ENCODE data around the gene B4GALT4. TPM values are rescaled to one million over a fixed set of nuclear protein-coding genes. Genes with fewer than 3 reads are reported as not detected.

B4GALT4 gene, protein sequence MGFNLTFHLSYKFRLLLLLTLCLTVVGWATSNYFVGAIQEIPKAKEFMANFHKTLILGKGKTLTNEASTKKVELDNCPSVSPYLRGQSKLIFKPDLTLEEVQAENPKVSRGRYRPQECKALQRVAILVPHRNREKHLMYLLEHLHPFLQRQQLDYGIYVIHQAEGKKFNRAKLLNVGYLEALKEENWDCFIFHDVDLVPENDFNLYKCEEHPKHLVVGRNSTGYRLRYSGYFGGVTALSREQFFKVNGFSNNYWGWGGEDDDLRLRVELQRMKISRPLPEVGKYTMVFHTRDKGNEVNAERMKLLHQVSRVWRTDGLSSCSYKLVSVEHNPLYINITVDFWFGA
- total RNA-seq (34.0 and 36.3 TPM in 2 replicates), polyA plus RNA-seq (45.4 and 51.0 TPM in 2 replicates)

DNA sequence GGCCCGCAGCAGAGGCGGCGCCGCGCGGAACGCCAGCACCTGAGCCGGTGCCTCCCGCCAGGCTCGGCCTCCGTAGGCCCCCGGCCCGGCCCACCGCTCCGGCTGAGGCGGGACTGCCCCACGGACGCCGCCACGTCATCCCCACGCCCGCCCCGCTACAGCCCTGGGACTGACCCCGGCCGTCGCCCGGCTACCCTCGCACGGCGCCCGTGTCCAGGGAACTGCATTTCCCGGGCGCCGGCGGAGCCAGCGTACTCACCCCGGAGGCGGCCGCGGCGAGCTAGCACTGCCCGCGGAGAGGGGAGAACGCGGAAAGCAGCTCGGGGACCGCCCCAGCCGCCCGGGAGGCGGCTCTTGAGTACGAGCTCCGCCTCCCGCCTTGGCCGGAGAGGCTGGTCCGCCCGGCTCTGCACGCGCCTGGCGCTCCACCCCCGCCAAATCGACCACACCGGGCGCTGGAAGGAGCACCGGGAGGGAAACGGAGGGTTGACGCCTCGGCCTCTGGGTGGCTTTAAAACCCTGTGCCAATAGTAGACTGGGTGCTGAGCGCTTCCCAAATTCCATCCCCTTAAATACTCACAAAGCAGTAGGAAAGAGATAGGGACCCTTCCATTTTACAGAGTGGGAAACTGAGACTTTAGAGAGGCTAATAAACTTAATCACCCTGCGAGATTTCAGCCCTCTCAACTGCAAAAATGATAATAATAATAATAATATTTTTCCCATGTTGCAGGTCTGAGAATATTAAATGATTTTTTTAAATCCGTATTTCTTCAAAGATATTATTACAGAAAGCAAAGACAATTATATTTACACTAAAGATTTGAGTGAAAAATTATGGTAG is at the start of gene B4GALT4:
Gene B4GALT4 (minus strand): TSS at position 288 of the 844 bp plus-strand sequence. CDS start 10,779 bp downstream, outside the sequence.
- no peaks in the 10 kb centered on the region for H3K9me3 ChIP-seq (ENCODE audit: low read depth)
- peaks cover 11% of the 10 kb centered on the region for H3K36me3 ChIP-seq
- peak within 1 kb of the TSS; percentile 60 for H3K4me3 ChIP-seq
- H3K27ac ChIP-seq = peak within 1 kb of the TSS; percentile 95
- TF ChIP-seq, protein P1, sequence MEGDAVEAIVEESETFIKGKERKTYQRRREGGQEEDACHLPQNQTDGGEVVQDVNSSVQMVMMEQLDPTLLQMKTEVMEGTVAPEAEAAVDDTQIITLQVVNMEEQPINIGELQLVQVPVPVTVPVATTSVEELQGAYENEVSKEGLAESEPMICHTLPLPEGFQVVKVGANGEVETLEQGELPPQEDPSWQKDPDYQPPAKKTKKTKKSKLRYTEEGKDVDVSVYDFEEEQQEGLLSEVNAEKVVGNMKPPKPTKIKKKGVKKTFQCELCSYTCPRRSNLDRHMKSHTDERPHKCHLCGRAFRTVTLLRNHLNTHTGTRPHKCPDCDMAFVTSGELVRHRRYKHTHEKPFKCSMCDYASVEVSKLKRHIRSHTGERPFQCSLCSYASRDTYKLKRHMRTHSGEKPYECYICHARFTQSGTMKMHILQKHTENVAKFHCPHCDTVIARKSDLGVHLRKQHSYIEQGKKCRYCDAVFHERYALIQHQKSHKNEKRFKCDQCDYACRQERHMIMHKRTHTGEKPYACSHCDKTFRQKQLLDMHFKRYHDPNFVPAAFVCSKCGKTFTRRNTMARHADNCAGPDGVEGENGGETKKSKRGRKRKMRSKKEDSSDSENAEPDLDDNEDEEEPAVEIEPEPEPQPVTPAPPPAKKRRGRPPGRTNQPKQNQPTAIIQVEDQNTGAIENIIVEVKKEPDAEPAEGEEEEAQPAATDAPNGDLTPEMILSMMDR (IDR thresholded peaks at IDR 0.05; ENCODE audit: low read depth, low read length) = no peak
- H3K27me3 ChIP-seq = no peaks in the 10 kb centered on the region
- peak; percentile 92 to 95 for DNase-seq (ENCODE audit: low read depth in 1 of 2, low spot score in 1 of 2)
- peaks cover 16% of the 10 kb centered on the region for H3K4me1 ChIP-seq (ENCODE audit: low read depth)

DNA sequence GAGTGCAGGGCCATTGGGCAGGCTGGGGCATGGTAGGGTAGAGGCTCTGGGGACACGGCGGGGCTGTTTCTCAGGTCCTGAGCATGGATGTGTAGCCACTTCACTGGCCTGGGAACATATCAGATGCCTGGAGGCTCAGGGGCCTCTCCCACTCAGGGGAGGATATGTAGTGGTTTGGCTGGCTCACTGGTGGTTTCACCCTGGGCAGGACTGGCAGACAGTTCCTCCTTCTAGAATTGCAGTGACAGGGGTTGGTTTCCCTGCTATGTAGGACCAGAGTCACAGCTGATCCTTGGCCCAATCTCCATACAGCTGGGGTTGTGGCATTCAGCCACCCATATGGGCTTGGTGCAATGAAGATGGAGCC is 48.7 kb upstream of the B4GALT4 start:
- H3K36me3 ChIP-seq = no peaks in the 10 kb centered on the region

DNA sequence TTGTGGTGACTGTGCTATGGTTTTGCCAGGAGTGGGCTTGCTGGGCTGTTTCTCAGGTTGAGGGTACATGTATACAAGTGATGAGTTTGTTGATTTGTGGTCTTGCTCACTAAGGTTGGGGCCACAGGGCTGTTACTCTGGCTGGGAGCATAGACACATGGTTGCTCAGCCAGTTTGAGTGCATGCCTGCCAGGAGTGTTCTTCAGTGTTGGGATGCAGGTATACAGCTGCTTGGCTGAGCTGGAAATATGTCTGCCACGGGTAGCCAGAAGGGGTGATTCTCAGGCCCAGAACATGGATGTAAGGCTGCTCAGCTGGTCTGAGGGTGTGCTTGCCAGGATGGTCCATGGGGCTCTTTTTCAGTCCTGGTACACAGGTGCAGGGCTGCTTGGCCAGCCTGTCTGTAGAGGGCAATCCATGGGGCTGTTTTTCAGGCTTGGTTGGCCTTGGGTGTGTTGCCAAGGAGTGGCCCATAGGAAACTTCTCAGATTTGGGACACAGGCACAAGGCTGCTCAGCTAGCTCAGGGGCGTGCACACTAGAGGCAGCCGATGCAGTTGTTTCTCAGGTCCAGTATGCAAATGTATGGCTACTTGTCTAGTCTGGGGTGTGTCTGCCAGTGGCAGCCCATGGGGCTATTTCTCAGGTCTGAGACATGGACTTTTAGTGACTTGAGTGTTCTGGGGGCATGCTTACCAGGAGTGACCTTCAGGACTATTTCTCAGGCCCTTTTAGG is 48.2 kb upstream of the B4GALT4 start:
- TF ChIP-seq, protein P1 (IDR thresholded peaks at IDR 0.05; ENCODE audit: low read depth, low read length) = no peak
- DNase-seq (ENCODE audit: low read depth in 1 of 2, low spot score in 1 of 2) = no peak
- no peak overlapping the region for H3K4me3 ChIP-seq
- H3K27ac ChIP-seq = no peak overlapping the region
- no peaks in the 10 kb centered on the region for H3K36me3 ChIP-seq
- H3K9me3 ChIP-seq (ENCODE audit: low read depth) = no peaks in the 10 kb centered on the region
- H3K27me3 ChIP-seq = no peaks in the 10 kb centered on the region
- H3K4me1 ChIP-seq (ENCODE audit: low read depth) = peaks cover 31% of the 10 kb centered on the region

More for the DNA sequence above, 48.7 kb upstream of the B4GALT4 start:
- Histone ChIP-seq H3K4me1 (ENCODE audit: low read depth) (peaks cover 31% of the 10 kb centered on the region), H3K27ac (no peak overlapping the region), H3K9me3 (ENCODE audit: low read depth) (no peaks in the 10 kb centered on the region), H3K4me3 (no peak overlapping the region), H3K27me3 (no peaks in the 10 kb centered on the region)
- TF ChIP-seq, protein P1 (IDR thresholded peaks at IDR 0.05; ENCODE audit: low read depth, low read length) = no peak
- DNase-seq (ENCODE audit: low read depth in 1 of 2, low spot score in 1 of 2) = no peak

DNA sequence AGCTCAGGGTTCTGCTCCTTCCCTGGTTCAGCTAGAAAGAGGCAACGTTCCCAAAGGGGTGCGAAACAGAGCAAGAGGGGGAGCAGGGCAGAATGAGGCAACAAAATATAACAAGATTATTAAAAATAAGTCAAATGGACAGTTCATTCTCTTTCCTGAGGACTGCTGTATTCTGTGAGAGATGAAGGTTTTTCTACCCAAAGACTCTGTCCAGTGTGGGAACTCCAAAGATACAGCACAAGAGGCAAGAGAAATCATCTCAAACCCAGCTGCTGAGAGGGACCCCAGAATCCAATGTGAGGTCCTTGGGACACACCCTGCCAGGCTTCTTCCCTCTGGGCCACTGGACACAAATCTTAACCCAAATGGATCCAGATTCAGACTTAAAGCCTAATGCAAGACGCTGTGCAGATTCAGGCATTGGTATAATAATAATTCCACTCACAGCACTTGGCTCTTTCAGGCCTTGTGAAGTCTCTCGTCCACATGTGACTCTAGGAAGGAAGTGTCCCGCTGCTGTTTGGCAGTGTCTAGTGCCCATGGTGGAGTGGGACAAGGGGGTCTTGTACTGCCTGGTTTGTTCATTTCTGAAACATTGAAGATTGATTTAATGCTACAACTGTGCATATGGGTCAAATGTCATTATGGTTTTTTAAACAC is 39.0 kb upstream of the B4GALT4 start:
- peak overlapping the region; percentile 91 for H3K27ac ChIP-seq
- DNase-seq (ENCODE audit: low read depth in 1 of 2, low spot score in 1 of 2) = no peak
- no peaks in the 10 kb centered on the region for H3K36me3 ChIP-seq

More for the DNA sequence above, 39.0 kb upstream of the B4GALT4 start:
- TF ChIP-seq, protein P1 (IDR thresholded peaks at IDR 0.05; ENCODE audit: low read depth, low read length) = no peak
- H3K4me1 ChIP-seq (ENCODE audit: low read depth) = peaks cover 31% of the 10 kb centered on the region
- no peak overlapping the region for H3K4me3 ChIP-seq
- no peaks in the 10 kb centered on the region for H3K9me3 ChIP-seq (ENCODE audit: low read depth)
- H3K27me3 ChIP-seq = no peaks in the 10 kb centered on the region

All from cardiac muscle cell (in vitro differentiated cells and primary cell).